Dendritic cell treated with granulocyte-macrophage colony-stimulating factor and Interleukin-4, amounts not matched to agents 40 ng/mL and 50 ng/mL, for 4 days (primary cell): Measurements from ENCODE around the gene NR2E3.

Source experiments
- H3K27ac Mint-ChIP-seq: one replicate; pipeline ENCODE4 v1.8.0; 2022; ENCODE audit warnings: mild to moderate bottlenecking, mixed read lengths
- H3K27me3 Mint-ChIP-seq: one replicate; pipeline ENCODE4 v1.8.0; 2022; ENCODE audit warnings: mild to moderate bottlenecking, mixed read lengths
- H3K36me3 Mint-ChIP-seq: one replicate; pipeline ENCODE4 v1.8.0; 2022; ENCODE audit warnings: low read depth, mixed read lengths
- H3K4me1 Mint-ChIP-seq: one replicate; pipeline ENCODE4 v1.8.0; 2022; ENCODE audit warnings: low read depth, mixed read lengths
- H3K4me3 Mint-ChIP-seq: one replicate; pipeline ENCODE4 v1.8.0; 2022; ENCODE audit warnings: mild to moderate bottlenecking, moderate library complexity, mixed read lengths
- H3K9me3 Mint-ChIP-seq: one replicate; pipeline ENCODE4 v1.8.0; 2022; ENCODE audit warnings: mixed read lengths
- intact Hi-C: fragments of 100-400 bp; cut with micrococcal nuclease; formaldehyde crosslinking; loops from one replicate; pipeline ENCODE4 v1.15.0; 2022

The NR2E3 gene

GRCh38 chr15:71782422-71783165 is 27.8 kb upstream of the NR2E3 start:
- Mint-ChIP-seq H3K36me3 (no peaks in the 10 kb centered on the region), H3K27ac (no peak overlapping the region), H3K9me3 (no peaks in the 10 kb centered on the region), H3K4me3 (no peak overlapping the region), H3K4me1 (peaks cover 7% of the 10 kb centered on the region), H3K27me3 (no peaks in the 10 kb centered on the region)
- intact Hi-C loops: no loop called here

DNA sequence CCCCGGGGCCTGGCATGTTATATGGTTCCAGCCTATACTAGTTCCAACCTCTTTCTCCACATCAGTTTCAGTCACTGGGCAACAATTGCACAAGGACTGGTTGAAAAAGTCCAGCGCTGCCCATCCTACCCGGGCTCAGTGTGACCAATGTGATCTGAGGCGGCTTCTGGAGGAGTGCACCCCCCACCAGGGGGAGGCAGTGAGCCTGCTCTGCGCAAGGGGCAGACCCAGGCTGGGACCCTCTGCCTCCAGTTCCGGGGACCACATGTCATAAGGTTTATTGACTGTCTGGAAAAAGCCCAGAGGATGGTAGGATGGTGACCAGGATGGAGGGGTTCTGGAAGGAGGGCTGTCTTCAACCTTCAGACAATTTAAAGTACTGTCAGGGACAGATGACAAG is 25.6 kb upstream of the NR2E3 start:
- no peak overlapping the region for H3K27ac Mint-ChIP-seq
- H3K36me3 Mint-ChIP-seq: no peaks in the 10 kb centered on the region
- peaks cover 7% of the 10 kb centered on the region for H3K4me1 Mint-ChIP-seq
- intact Hi-C loops: loop anchor here (2.0 kb wide), 1 partner anchor 372 kb away; no protein-coding TSS in a partner anchor
- H3K27me3 Mint-ChIP-seq: peaks cover 2% of the 10 kb centered on the region
- no peaks in the 10 kb centered on the region for H3K9me3 Mint-ChIP-seq
- H3K4me3 Mint-ChIP-seq: no peak overlapping the region

GRCh38 chr15:71785996-71786395 is 24.4 kb upstream of the NR2E3 start:
- Mint-ChIP-seq H3K27ac (no peak overlapping the region), H3K36me3 (no peaks in the 10 kb centered on the region), H3K9me3 (no peaks in the 10 kb centered on the region), H3K4me3 (no peak overlapping the region), H3K4me1 (no peaks in the 10 kb centered on the region), H3K27me3 (peaks cover 2% of the 10 kb centered on the region)
- intact Hi-C loops: loop anchor here (2.0 kb wide), 1 partner anchor 371 kb away; no protein-coding TSS in a partner anchor

GRCh38 chr15:71786673-71787072 is 23.7 kb upstream of the NR2E3 start:
- intact Hi-C loops: no loop called here
- Mint-ChIP-seq H3K4me3 (no peak overlapping the region), H3K9me3 (no peaks in the 10 kb centered on the region), H3K4me1 (no peaks in the 10 kb centered on the region), H3K36me3 (no peaks in the 10 kb centered on the region), H3K27ac (no peak overlapping the region), H3K27me3 (peaks cover 3% of the 10 kb centered on the region)

- no peaks in the 10 kb centered on the region for H3K9me3 Mint-ChIP-seq
- H3K36me3 Mint-ChIP-seq: no peaks in the 10 kb centered on the region
- no peaks in the 10 kb centered on the region for H3K4me1 Mint-ChIP-seq
- no peak overlapping the region for H3K27ac Mint-ChIP-seq
- intact Hi-C loops: no loop called here
- peaks cover 6% of the 10 kb centered on the region for H3K27me3 Mint-ChIP-seq
- H3K4me3 Mint-ChIP-seq: no peak overlapping the region
Observed at GRCh38 chr15:71788646-71789579, 21.4 kb upstream of the NR2E3 start.

GRCh38 chr15:71789616-71790015 is 20.7 kb upstream of the NR2E3 start:
- H3K4me3 Mint-ChIP-seq: no peak overlapping the region
- H3K4me1 Mint-ChIP-seq: no peaks in the 10 kb centered on the region
- H3K36me3 Mint-ChIP-seq: no peaks in the 10 kb centered on the region
- no peak overlapping the region for H3K27ac Mint-ChIP-seq
- intact Hi-C loops: no loop called here
- peaks cover 6% of the 10 kb centered on the region for H3K27me3 Mint-ChIP-seq
- H3K9me3 Mint-ChIP-seq: no peaks in the 10 kb centered on the region

GRCh38 chr15:71790081-71790480 is 20.3 kb upstream of the NR2E3 start:
- intact Hi-C loops: no loop called here
- H3K36me3 Mint-ChIP-seq: no peaks in the 10 kb centered on the region
- H3K27me3 Mint-ChIP-seq: peaks cover 6% of the 10 kb centered on the region
- H3K27ac Mint-ChIP-seq: no peak overlapping the region
- no peak overlapping the region for H3K4me3 Mint-ChIP-seq
- no peaks in the 10 kb centered on the region for H3K9me3 Mint-ChIP-seq
- H3K4me1 Mint-ChIP-seq: no peaks in the 10 kb centered on the region

DNA sequence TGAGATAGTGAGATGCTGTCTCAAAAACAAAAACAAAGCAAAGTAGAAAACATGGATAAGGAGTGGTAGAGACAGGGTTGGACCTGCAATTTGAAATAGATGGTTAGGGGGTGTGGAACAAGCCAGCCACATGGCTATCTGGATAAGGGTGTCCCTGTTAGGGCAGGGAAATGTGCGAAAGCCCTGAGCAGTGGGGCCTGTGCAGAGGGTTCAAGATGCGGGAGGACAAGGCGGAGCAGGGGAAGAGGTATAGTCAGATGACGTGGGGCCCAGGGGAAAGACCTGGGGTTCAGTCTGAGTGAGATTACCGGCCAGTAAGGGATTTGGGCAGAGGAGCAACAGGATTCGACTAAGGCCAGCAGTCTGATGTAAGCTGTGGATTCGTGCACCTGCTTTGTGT is 18.4 kb upstream of the NR2E3 start:
- Mint-ChIP-seq H3K4me3 (no peak overlapping the region), H3K27ac (no peak overlapping the region), H3K4me1 (no peaks in the 10 kb centered on the region), H3K36me3 (no peaks in the 10 kb centered on the region), H3K9me3 (no peaks in the 10 kb centered on the region), H3K27me3 (peaks cover 8% of the 10 kb centered on the region)
- intact Hi-C loops: no loop called here

DNA sequence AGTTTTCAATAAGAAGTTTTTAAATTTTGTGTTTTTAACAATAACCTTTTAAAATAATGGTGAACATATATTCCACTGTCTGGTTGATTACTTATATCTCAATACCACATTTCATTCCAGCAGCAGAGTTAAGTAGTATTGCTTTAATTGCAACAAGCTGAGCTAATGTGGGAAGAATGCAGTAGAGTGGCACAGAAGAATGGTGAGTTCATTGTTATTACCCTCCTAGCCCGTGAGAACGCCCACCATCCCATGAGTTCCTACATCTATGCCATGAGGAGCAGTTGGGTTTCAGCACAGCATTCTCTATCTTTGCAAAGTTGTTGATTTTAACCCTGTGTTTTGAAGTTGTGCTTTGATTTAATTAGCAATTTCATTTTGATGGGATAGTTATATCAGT is 17.8 kb upstream of the NR2E3 start:
- no peak overlapping the region for H3K4me3 Mint-ChIP-seq
- H3K36me3 Mint-ChIP-seq: no peaks in the 10 kb centered on the region
- H3K27me3 Mint-ChIP-seq: peaks cover 8% of the 10 kb centered on the region
- intact Hi-C loops: no loop called here
- H3K9me3 Mint-ChIP-seq: no peaks in the 10 kb centered on the region
- H3K27ac Mint-ChIP-seq: no peak overlapping the region
- H3K4me1 Mint-ChIP-seq: no peaks in the 10 kb centered on the region

DNA sequence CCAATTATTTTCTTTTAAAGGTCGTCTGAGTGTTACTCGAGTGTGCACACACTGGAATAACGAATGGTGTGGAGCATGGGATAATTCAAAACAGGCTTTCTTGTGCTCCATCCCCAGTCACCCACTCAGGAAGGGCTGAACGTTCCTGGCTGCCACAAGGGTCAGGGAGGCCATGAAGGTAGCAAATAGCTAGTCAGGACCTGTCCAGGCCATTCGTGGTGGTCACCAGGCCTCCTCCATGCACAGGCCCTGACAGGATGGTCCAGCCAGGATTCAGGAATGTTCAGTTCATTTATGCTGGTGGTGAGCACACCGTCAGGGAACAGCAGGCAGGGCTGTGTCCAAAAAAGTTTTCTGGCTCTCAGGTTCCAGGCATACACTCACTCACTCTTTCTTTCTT is 11.7 kb upstream of the NR2E3 start:
- intact Hi-C loops: no loop called here
- no peaks in the 10 kb centered on the region for H3K36me3 Mint-ChIP-seq
- H3K9me3 Mint-ChIP-seq: no peaks in the 10 kb centered on the region
- peaks cover 9% of the 10 kb centered on the region for H3K27me3 Mint-ChIP-seq
- no peaks in the 10 kb centered on the region for H3K4me1 Mint-ChIP-seq
- no peak overlapping the region for H3K4me3 Mint-ChIP-seq
- no peak overlapping the region for H3K27ac Mint-ChIP-seq

- H3K4me3 Mint-ChIP-seq: no peak overlapping the region
- no peaks in the 10 kb centered on the region for H3K9me3 Mint-ChIP-seq
- H3K36me3 Mint-ChIP-seq: no peaks in the 10 kb centered on the region
- no peaks in the 10 kb centered on the region for H3K4me1 Mint-ChIP-seq
- H3K27ac Mint-ChIP-seq: no peak overlapping the region
- intact Hi-C loops: loop anchor here (2.0 kb wide), 1 partner anchor 55 kb away; no protein-coding TSS in a partner anchor
- H3K27me3 Mint-ChIP-seq: peaks cover 10% of the 10 kb centered on the region
Observed at GRCh38 chr15:71800190-71800589, 10.2 kb upstream of the NR2E3 start.

DNA sequence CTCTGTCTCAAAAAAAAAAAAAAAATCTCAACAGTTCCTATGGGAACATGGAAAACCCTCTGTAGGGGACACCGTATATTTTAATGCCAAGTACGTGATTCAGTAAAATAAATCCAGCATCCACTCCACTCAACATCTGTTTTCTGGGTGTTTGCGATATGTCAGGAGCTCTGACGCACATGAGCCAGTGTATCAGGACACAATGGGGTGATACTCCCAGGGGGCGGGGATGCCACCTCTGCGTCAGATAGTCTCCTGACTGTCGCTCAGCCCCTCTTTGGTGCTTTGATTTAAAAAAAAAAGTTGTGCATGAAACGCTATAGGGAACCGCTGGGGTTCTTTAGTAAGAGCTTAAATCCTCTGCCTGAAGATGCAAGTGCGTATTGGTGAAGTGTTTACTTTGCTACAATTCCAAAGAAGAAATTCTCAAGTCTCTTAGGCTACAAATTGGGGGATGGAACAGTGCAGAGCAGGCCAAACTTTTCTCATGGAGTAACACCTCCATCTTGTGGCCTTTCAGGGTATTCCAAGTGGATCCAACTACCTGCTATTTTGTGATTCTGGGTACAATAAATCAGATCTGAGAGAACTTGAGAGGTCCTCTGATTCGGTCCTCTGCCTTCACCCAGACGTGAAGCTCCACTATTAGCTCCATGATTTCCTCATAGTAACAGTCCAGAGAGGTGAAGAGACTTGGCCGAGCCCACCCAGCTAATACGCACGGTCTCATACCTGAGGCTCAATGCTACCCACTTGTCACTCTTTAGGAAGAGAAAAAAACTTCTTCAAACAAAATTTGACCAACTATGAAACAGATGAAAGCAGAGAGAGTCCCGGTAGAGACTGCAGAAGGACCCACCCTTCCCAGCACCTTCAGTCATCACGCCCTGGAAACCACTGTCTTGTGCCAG is 9.3 kb upstream of the NR2E3 start:
- Mint-ChIP-seq H3K36me3 (no peaks in the 10 kb centered on the region), H3K9me3 (no peaks in the 10 kb centered on the region), H3K4me3 (no peak overlapping the region), H3K27ac (no peak overlapping the region), H3K4me1 (no peaks in the 10 kb centered on the region), H3K27me3 (peaks cover 10% of the 10 kb centered on the region)
- intact Hi-C loops: loop anchor here (2.0 kb wide), 1 partner anchor 56 kb away; no protein-coding TSS in a partner anchor

DNA sequence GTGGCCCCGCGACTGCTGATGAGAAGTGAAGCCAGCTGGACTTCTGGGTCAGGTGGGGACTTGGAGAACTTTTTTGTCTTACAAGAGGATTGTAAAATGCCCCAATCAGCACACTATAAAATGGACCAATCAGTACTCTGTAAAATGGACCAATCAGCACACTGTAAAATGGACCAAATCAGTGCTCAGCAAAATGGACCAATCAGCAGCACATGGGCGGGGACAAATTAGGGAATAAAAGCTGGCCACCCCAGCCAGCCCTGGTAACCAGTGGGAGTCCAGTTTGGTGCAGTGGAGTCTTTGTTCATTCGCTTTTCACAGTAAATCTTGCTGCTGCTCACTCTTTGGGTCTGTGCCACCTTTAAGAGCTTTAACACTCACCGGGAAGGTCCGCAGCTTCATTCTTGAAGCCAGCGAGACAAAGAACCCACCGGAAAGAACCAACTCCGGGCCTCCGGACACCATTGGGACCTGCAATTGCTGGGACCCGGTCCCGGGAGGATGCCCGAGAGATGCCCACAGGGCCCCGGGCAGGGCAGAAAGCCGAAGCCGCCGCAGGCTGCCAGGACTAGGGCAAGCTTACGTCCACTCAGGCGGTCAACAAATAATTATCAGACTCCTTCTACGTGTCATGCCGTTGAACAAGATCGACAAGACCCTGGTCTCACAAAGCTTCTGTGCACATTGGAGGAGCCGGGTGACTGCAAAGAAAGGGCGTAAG is 8.3 kb upstream of the NR2E3 start:
- Mint-ChIP-seq H3K4me1 (no peaks in the 10 kb centered on the region), H3K4me3 (no peak overlapping the region), H3K9me3 (no peaks in the 10 kb centered on the region), H3K27me3 (peaks cover 8% of the 10 kb centered on the region), H3K36me3 (no peaks in the 10 kb centered on the region), H3K27ac (no peak overlapping the region)
- intact Hi-C loops: loop anchor here (2.0 kb wide), 1 partner anchor 57 kb away; no protein-coding TSS in a partner anchor
